Calu3 (cell line): ENCODE results near the gene POLN. TPM values are rescaled to one million over a fixed set of nuclear protein-coding genes. Genes with fewer than 3 reads are reported as not detected.

Source experiments
- BruUV-seq: library from RNA; stranded (reverse); fragments of 400-500 nt; replicated peaks from 2 replicates; lab custom pipeline; 2021; lab: Mats Ljungman, UMichigan
- CTCF ChIA-PET: fragments of 300-600 bp; sonication (Branson Sonifier 250); formaldehyde crosslinking; loops from one replicate; lab custom pipeline; 2022; ENCODE audit warnings: antibody characterized with exemption; lab: Charles Lee
- DNase-seq: peaks from one replicate; pipeline ENCODE4 v3.0.0; 2022
- H3K27ac Mint-ChIP-seq: one replicate; pipeline ENCODE4 v1.8.0; 2022; ENCODE audit warnings: mixed read lengths; ENCODE audit not compliant: unreplicated experiment
- H3K27me3 Mint-ChIP-seq: one replicate; pipeline ENCODE4 v1.8.0; 2022; ENCODE audit warnings: mixed read lengths; ENCODE audit not compliant: unreplicated experiment
- H3K36me3 Mint-ChIP-seq: one replicate; pipeline ENCODE4 v1.8.0; 2022; ENCODE audit warnings: mild to moderate bottlenecking, moderate library complexity, mixed read lengths; ENCODE audit not compliant: insufficient read depth, unreplicated experiment
- H3K4me1 Mint-ChIP-seq: one replicate; pipeline ENCODE4 v1.8.0; 2022; ENCODE audit warnings: mild to moderate bottlenecking, low read depth, mixed read lengths; ENCODE audit not compliant: unreplicated experiment
- H3K4me3 Mint-ChIP-seq: one replicate; pipeline ENCODE4 v1.8.0; 2022; ENCODE audit warnings: mild to moderate bottlenecking, low read depth, moderate library complexity, mixed read lengths; ENCODE audit not compliant: unreplicated experiment
- H3K9me3 Mint-ChIP-seq: one replicate; pipeline ENCODE4 v1.8.0; 2022; ENCODE audit warnings: low read depth, mixed read lengths; ENCODE audit not compliant: unreplicated experiment
- CTCF ChIP-seq: fragments of 200-600 bp; IDR thresholded peaks from one replicate; pipeline ENCODE4 v1.8.0; 2022; ENCODE audit warnings: antibody characterized with exemption; ENCODE audit not compliant: unreplicated experiment
- intact Hi-C: fragments of 100-400 bp; cut with micrococcal nuclease; formaldehyde crosslinking; loops from one replicate; pipeline ENCODE4 v1.10.0; 2022; ENCODE audit not compliant: unreplicated experiment
- total RNA-seq: library from RNA; stranded (reverse); gene quantifications from 2 replicates; pipeline ENCODE4 v1.2.3, GENCODE V29; 2022

POLN gene
- total RNA-seq, 1 experiment from 2014 or later: 4.1 TPM

- CTCF ChIA-PET: no interaction called here
- no peak for TF ChIP-seq CTCF
- intact Hi-C loops: no loop called here
- no TSS peak for BruUV-seq
- peaks cover 3% of the 10 kb centered on the region for H3K27me3 Mint-ChIP-seq
- H3K9me3 Mint-ChIP-seq: no peaks in the 10 kb centered on the region
- H3K27ac Mint-ChIP-seq: no peak overlapping the region
- no peak overlapping the region for H3K4me3 Mint-ChIP-seq
- no peaks in the 10 kb centered on the region for H3K4me1 Mint-ChIP-seq
- H3K36me3 Mint-ChIP-seq: peaks cover 5% of the 10 kb centered on the region
- DNase-seq: no peak
These were observed 164.1 kb downstream of the POLN start for GRCh38 chr4:2077537-2078460.

GRCh38 chr4:2076908-2077536 is 164.9 kb downstream of the POLN start:
- Mint-ChIP-seq H3K4me1 (no peaks in the 10 kb centered on the region), H3K9me3 (no peaks in the 10 kb centered on the region), H3K27ac (no peak overlapping the region), H3K36me3 (peaks cover 5% of the 10 kb centered on the region), H3K4me3 (no peak overlapping the region), H3K27me3 (no peaks in the 10 kb centered on the region)
- TF ChIP-seq CTCF: no peak
- no TSS peak for BruUV-seq
- CTCF ChIA-PET: no interaction called here
- intact Hi-C loops: no loop called here
- DNase-seq: no peak

- no TSS peak for BruUV-seq
- no peaks in the 10 kb centered on the region for H3K4me1 Mint-ChIP-seq
- peaks cover 5% of the 10 kb centered on the region for H3K36me3 Mint-ChIP-seq
- intact Hi-C loops: no loop called here
- no peak for TF ChIP-seq CTCF
- DNase-seq: no peak
- no peaks in the 10 kb centered on the region for H3K27me3 Mint-ChIP-seq
- no peak overlapping the region for H3K4me3 Mint-ChIP-seq
- H3K27ac Mint-ChIP-seq: no peak overlapping the region
- no peaks in the 10 kb centered on the region for H3K9me3 Mint-ChIP-seq
- CTCF ChIA-PET: no interaction called here
These were observed 165.7 kb downstream of the POLN start for GRCh38 chr4:2075987-2076907.
